ENCODE data around the gene FREM1.

GRCh38 chr9:14958989-14959388 is 48.8 kb upstream of the FREM1 start:
- TF ChIP-seq TSHZ2 (CRISPR knock-in tag; IDR thresholded peaks at IDR 0.05) = no peak
- TF ChIP-seq CSDC2 (CRISPR knock-in tag; IDR thresholded peaks at IDR 0.05) = no peak
- TF ChIP-seq ZFP3 (CRISPR knock-in tag; IDR thresholded peaks at IDR 0.05) = no peak
- no peak for TF ChIP-seq ISL1 (CRISPR knock-in tag; IDR thresholded peaks at IDR 0.05)
- no peak for TF ChIP-seq ZNF70 (CRISPR knock-in tag; IDR thresholded peaks at IDR 0.05)
- no peak for TF ChIP-seq PATZ1 (CRISPR knock-in tag; IDR thresholded peaks at IDR 0.05; ENCODE audit: borderline replicate concordance)

Data from SK-N-SH treated with all-trans-retinoic acid at 6 μM for 48 hours (cell line).